Activated CD8-positive, alpha-beta memory T cell treated with anti-CD3 and anti-CD28 coated beads, Interleukin-2, amount 50 U/mL, for 1 hour (primary cell): ENCODE data around the gene FBP1.

ENCODE experiments used
- DNase-seq: peaks from one replicate; pipeline ENCODE4 v3.0.0-alpha.2; 2020; ENCODE audit errors: extremely low read depth

FBP1 gene

GRCh38 chr9:94639061-94639998 is at the start of gene FBP1:
TSS of gene FBP1 (minus strand) at chr9:94639518. CDS start at chr9:94639310, 208 bp downstream.
- no peak for DNase-seq

- DNase-seq, result no peak
Observed at GRCh38 chr9:94687451-94687850, 48.1 kb upstream of the FBP1 start.

DNA sequence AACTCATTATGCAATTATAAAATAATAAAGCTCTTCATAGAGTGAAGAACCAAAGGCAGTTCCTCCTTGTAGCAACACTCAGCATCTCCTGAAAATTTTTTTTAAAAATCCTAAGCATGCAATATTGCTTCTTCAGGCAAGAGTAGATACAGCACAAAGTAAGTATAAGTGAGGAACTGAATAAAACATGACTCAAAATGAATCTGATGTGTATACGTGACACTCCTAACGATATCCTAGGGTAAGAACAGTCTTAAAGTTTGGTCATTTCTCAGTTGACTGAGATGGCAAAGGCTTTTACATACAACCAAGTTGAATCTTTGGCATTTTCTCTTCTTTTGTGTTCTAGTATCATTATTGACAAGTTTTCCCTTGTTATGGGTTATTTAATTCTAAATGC is 46.0 kb upstream of the FBP1 start:
- no peak for DNase-seq

DNA sequence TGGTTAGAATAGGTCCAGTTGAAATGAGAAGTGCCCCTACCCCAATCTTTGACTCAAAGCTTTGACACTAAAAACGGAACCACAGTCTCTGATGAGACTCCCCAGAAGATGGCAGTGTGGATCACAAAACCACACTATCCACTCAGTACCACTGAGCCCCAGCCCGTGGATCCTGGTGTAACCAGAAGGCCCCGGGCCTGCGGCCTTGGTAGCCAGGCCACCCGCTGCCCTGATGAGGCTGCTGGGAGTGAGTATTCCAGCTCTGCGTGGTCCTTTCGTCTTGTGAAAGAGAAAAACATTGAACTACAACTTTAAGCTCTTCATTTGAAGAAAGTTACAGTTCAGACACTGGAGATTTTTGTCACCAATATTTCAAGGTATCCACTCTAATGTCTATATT is 42.2 kb upstream of the FBP1 start:
- DNase-seq, result no peak

GRCh38 chr9:94680621-94681020 is 41.3 kb upstream of the FBP1 start:
- DNase-seq, result no peak

GRCh38 chr9:94680020-94680419 is 40.7 kb upstream of the FBP1 start:
- no peak for DNase-seq

- DNase-seq, result no peak
Observed at GRCh38 chr9:94679587-94679986, 40.3 kb upstream of the FBP1 start.

GRCh38 chr9:94677929-94678328 is 38.6 kb upstream of the FBP1 start:
- DNase-seq, result no peak

DNA sequence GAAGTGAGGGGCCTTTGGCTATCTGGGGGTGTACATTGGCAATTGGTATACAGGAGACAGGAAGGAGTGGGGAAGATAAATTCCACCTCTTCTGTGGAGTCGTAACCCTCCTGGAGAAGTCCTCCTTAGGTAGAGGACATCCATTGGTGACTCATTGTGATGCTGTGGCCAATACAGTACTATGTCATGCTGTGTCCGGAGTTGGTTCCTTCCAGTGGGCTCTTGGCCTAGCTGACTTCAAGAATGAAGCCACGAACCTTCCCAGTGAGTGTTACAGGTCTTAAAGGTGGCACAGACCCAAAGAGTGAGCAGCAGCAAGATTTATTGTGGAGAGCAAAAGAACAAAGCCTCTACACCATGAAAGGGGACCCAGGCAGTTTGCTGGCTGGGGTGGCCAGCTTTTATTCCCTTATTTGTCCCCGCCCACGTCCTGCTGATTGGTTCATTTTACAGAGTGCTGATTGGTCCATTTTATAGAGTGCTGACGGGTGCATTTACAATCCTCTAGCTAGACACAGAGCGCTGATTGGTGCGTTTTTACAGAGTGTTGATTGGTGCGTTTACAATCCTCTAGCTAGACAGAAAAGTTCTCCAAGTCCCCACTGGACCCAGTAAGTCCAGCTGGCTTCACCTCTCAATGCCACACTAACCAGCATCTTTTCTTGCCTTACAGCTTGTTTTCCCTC is 37.3 kb upstream of the FBP1 start:
- no peak for DNase-seq

- DNase-seq, result no peak
Observed at GRCh38 chr9:94675008-94675881, 35.9 kb upstream of the FBP1 start.

DNA sequence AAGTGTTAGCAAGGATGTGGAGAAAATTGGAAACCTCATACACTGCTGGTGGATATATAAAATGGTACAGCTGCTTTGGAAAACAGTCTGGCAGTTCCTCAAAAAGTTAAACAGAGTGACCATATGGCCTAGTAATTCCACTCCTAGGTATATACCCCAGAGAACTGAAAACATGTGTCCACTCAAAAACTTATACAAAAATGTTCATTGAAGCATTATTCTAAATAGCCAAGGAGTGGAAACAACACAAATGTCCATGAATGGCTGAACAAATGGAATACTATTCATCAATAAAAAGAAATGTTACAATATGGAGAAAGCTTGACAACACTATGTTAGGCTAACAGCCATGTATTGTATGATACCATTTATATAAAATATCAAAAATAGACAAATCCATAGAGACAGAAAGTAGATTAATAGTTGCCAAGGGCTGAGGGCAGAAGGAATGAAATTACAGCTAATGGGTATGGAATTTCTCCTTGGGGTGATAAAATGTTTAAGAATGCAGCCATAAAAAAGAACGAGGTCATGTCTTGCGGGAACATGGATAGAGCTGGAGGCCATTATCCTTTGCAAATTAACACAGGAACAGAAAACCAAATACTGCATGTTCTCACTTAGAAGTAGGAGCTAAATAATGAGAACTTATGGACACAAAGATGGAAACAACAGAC is 33.6 kb upstream of the FBP1 start:
- no peak for DNase-seq

GRCh38 chr9:94668928-94669729 is 29.8 kb upstream of the FBP1 start:
- no peak for DNase-seq

DNA sequence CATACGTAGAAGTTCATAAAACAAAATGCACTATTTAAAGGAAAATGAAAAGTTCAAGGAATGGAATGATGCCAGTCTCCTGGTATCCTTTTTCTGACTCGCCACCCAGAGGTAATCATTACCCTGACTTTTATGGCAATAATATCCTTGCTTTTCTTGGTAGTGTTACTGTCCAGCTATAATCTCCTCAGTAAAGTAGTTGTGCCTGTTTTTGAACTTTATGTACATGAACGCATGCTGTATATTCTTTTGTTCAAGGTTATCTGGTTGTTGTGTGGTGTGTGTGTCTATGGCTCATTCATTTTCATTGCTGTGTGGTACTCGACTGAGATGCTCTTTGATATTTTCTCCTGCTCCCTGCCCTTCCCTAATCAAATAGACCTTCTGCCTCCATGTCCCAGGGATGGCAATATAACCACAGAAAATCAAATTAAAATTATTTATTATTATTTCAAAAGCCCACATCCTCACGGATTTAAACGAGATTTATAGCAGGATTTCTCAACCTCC is 29.2 kb upstream of the FBP1 start:
- no peak for DNase-seq

DNA sequence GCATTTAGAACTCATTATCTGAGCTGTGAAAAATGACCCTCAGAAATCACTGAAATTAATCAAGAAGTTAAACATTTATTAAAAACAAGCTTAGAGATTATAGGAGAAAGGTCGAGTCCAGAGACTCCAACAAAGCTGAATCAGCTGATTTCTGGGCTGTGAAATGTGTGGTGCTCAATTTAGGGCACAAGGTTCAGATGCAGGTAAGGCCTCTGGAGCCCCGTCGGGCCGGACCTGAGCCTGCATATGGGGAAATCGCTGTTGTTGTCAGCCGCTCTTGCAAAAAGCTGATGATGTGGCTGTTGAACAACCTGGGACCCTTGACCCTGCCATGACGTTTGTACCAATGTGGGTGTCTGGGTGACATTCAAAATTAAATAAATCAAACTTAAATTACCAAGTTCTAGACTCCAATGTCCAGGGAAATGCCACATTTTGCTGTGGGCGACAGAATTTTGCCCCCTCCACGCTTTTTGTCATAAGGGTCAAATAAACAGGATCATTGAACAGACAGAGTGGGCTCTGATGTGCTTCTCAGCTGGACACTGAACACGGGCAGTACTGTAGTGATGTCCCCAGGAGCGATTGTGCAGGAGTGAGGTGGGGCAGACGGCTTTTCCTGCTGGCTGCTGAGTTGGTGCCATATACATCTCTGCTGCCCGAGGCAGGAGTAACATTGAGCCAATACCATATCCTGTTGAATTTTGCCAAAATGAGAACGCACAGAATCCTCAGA is 27.2 kb upstream of the FBP1 start:
- DNase-seq, result no peak

- DNase-seq, result no peak
Observed at GRCh38 chr9:94665613-94666012, 26.3 kb upstream of the FBP1 start.

DNA sequence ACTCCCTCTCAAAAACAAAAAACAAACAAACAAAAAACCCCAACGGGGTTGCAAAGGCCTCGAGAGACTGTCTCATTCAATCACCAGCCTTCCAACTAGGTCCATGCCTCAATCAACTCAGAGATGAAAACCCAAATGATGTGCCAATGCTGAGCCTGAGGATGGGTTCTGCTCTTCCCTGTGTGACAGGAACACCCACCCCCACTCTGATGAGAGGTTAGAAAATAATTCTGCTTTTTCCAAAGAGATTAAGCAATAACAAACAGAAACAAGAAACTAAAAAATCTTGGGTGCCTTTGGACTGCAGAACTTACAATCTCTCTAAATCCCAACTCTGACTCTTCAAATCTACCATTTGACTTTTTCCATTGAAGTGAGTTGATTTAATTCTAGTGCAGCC is 25.5 kb upstream of the FBP1 start:
- DNase-seq, result no peak

- no peak for DNase-seq
Observed at GRCh38 chr9:94663640-94664039, 24.3 kb upstream of the FBP1 start.

DNA sequence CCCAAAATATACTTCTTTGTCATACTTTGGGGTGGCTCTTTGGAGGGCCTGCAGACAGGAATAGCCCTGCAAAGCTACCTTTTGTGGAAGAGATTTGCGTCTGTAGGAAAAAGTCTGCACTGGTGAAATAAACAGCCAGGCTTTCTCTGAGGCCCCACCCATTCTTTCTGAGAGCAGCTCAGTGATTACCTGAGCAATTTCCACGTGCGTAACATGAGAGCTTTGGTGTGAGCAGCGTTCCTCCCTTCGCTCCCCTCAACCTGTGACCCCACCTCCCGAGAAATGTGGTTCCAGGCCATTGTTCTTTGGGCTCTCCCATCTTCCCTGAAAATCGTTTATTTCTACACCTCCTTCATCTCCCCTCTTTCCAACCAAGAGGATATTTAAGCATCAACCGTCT is 23.8 kb upstream of the FBP1 start:
- no peak for DNase-seq

GRCh38 chr9:94657021-94657725 is 17.9 kb upstream of the FBP1 start:
- DNase-seq, result no peak
